Ovary (tissue), 9 donors: Measurements from ENCODE around the gene EGR1. TPM values are rescaled to one million over a fixed set of nuclear protein-coding genes. Genes with fewer than 3 reads are reported as not detected.

Experiments used
- DNase-seq, 5 donors: peaks; one replicate each; pipeline ENCODE4 v3.0.0-alpha.2; 2019 to 2020
- H3K27ac ChIP-seq, 2 donors: fragments of 200-600 bp; one replicate each; pipeline versions ENCODE4 v1.5.1 to v1.8.0; 2019 to 2022
- H3K27me3 ChIP-seq: fragments of 200-600 bp; one replicate; pipeline ENCODE4 v1.8.0; 2022
- H3K36me3 ChIP-seq: fragments of 200-600 bp; sonication (generic); one replicate; pipeline ENCODE4 v1.5.1; 2019
- H3K4me1 ChIP-seq: one replicate; pipeline ENCODE4 v1.8.1; 2013; ENCODE audit warnings: mild to moderate bottlenecking, moderate library complexity; ENCODE audit not compliant: insufficient read depth
- H3K4me3 ChIP-seq: fragments of 200-600 bp; sonication (generic); one replicate; pipeline ENCODE4 v1.5.1; 2017
- H3K9me3 ChIP-seq, 2 donors: fragments of 200-600 bp in 1 of 2; sonication (generic) in 1 of 2; one replicate each; pipeline versions ENCODE4 v1.5.1 to v1.8.1; 2013 to 2019; ENCODE audit warnings: mild to moderate bottlenecking in 1 of 2, moderate library complexity in 1 of 2
- EP300 ChIP-seq: sonication (generic); formaldehyde crosslinking; IDR thresholded peaks from one replicate; pipeline ENCODE4 v1.6.1; 2017; ENCODE audit warnings: antibody characterized with exemption
- WGBS, 3 donors: extraction: QIAGEN DNeasy Blood & Tissue Kit in 1 of 3; methylation state at CpG; one replicate each; pipeline versions ENCODE4 v1.1.5 to v1.1.7; 2013 to 2017; 5-methylcytosine and 5-hydroxymethylcytosine counted together
- intact Hi-C, 4 donors: fragments of 100-400 bp; cut with DNase I; formaldehyde crosslinking; loops; one replicate each; pipeline versions ENCODE4 v1.11.0 to v1.15.1; 2022 to 2023
- polyA plus RNA-seq, 2 donors: library from polyadenylated mRNA; stranded (reverse); fragments of 200-250 nt in 1 of 2; fragments of 350-450 nt in 1 of 2; fragmentation: Illumina TruSeq in 1 of 2; extraction: RNeasy Lipid Tissue Mini Kit (QIAGEN cat#74804) in 1 of 2; gene quantifications; one replicate each; pipeline ENCODE4 v1.2.3, GENCODE V29; 2013 to 2014
- small RNA-seq: library from RNA; depleted of rRNA; stranded (forward); fragments of <200 nt; gene quantifications from one replicate; pipeline ENCODE3, GENCODE V24; 2016
- total RNA-seq, 7 donors: library from RNA; depleted of rRNA in 2 of 7; stranded (reverse); fragments of >200 nt in 2 of 7; fragmentation: NEBNext Ultra II Directional in 3 of 7; extraction: Animal tissue kit (Norgen Biotek cat#: 25700) in 3 of 7; gene quantifications; one replicate each; pipeline versions ENCODE4 v1.1.0 to v1.2.4, GENCODE V29; 2016 to 2023
- TF ChIP-seq, protein P1 (sequence below), 3 donors: fragments of 450-650 bp in 2 of 3; fragments of 200-600 bp in 1 of 3; IDR thresholded peaks; one replicate each; pipeline versions ENCODE4 v1.5.1 to v1.8.0; 2016 to 2022; ENCODE audit warnings: antibody characterized with exemption in 3 of 3, mild to moderate bottlenecking in 1 of 3
- donor health status: DM: no; HTN: no; CAD: no; lungs with moderate emphysema.
- donor health status: DM: no; HTN: no; CAD: no.
- donor health status: Bipolar disorder and iron deficiency.
- donor health status: DM: yes; HTN: yes; CAD: no.
- donor health status: DM: no; HTN: no; CAD: no.
- donor health status: DM: yes; HTN: yes; CAD: no.

The EGR1 gene
- total and polyA plus RNA-seq, 9 donors, result 60.4 to 361 (median 123) TPM

GRCh38 chr5:138517437-138517836 is 52.2 kb downstream of the EGR1 start:
- intact Hi-C loops, result no loop called here
- WGBS, 3 donors, result 93 to 95% (median 94%) methylated on average over 4 of the region's 4 CpGs

More at GRCh38 chr5:138517437-138517836, 52.2 kb downstream of the EGR1 start:
- no peaks in the 10 kb centered on the region for H3K9me3 ChIP-seq
- no peaks in the 10 kb centered on the region for H3K36me3 ChIP-seq
- no peak for DNase-seq
- H3K27me3 ChIP-seq, result no peaks in the 10 kb centered on the region
- H3K4me3 ChIP-seq, result no peak overlapping the region
- H3K4me1 ChIP-seq, result no peaks in the 10 kb centered on the region
- H3K27ac ChIP-seq, result no peak overlapping the region
- no peak for TF ChIP-seq EP300
- TF ChIP-seq, protein P1, sequence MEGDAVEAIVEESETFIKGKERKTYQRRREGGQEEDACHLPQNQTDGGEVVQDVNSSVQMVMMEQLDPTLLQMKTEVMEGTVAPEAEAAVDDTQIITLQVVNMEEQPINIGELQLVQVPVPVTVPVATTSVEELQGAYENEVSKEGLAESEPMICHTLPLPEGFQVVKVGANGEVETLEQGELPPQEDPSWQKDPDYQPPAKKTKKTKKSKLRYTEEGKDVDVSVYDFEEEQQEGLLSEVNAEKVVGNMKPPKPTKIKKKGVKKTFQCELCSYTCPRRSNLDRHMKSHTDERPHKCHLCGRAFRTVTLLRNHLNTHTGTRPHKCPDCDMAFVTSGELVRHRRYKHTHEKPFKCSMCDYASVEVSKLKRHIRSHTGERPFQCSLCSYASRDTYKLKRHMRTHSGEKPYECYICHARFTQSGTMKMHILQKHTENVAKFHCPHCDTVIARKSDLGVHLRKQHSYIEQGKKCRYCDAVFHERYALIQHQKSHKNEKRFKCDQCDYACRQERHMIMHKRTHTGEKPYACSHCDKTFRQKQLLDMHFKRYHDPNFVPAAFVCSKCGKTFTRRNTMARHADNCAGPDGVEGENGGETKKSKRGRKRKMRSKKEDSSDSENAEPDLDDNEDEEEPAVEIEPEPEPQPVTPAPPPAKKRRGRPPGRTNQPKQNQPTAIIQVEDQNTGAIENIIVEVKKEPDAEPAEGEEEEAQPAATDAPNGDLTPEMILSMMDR (IDR thresholded peaks at IDR 0.05), result no peak

Small RNA genes lying within 50 kb of the gene (small RNA-seq; reads per million reads assigned to genes)
- gene AC113403.1, result not detected

Other genes with a start within 250 kb of the EGR1 start
- under 1 TPM in 5 of 7 donors, not detected in 2; 0.18 to 0.84 (median 0.32) TPM for gene GFRA3, start 190.9 kb upstream of the EGR1 start, total RNA-seq
- gene GFRA3, start 190.9 kb upstream of the EGR1 start, polyA plus RNA-seq, result 1 to 10 TPM in 1 of 2 donors, under 1 TPM in 1; 0.61 to 2.5 TPM
- under 1 TPM in 2 of 7 donors, not detected in 5; 0.13 to 0.23 TPM for gene CDC25C, start 133.7 kb upstream of the EGR1 start, total RNA-seq
- under 1 TPM; 0.06 to 0.30 TPM for gene CDC25C, start 133.7 kb upstream of the EGR1 start, polyA plus RNA-seq
- 10 to 100 TPM; 14.2 to 29.3 (median 19.9) TPM for gene FAM53C, start 127.2 kb upstream of the EGR1 start, total RNA-seq
- 10 to 100 TPM; 13.1 to 26.4 TPM for gene FAM53C, start 127.2 kb upstream of the EGR1 start, polyA plus RNA-seq
- gene KDM3B, start 112.8 kb upstream of the EGR1 start, total RNA-seq, result 10 to 100 TPM; 42.9 to 79.0 (median 71.4) TPM
- 10 to 100 TPM; 38.8 to 70.1 TPM for gene KDM3B, start 112.8 kb upstream of the EGR1 start, polyA plus RNA-seq
- 10 to 100 TPM in 1 of 7 donors, 1 to 10 TPM in 6; 3.5 to 11.4 (median 5.7) TPM for gene REEP2, start 26.4 kb upstream of the EGR1 start, total RNA-seq
- gene REEP2, start 26.4 kb upstream of the EGR1 start, polyA plus RNA-seq, result 1 to 10 TPM; 3.5 to 8.0 TPM
- gene ETF1, start 77.8 kb downstream of the EGR1 start, total RNA-seq, result 100 to 1,000 TPM in 1 of 7 donors, 10 to 100 TPM in 6; 41.3 to 106 (median 68.3) TPM
- 10 to 100 TPM; 29.3 to 70.0 TPM for gene ETF1, start 77.8 kb downstream of the EGR1 start, polyA plus RNA-seq
- 100 to 1,000 TPM; 147 to 340 (median 180) TPM for gene HSPA9, start 109.9 kb downstream of the EGR1 start, total RNA-seq
- gene HSPA9, start 109.9 kb downstream of the EGR1 start, polyA plus RNA-seq, result 100 to 1,000 TPM in 1 of 2 donors, 10 to 100 TPM in 1; 85.4 to 220 TPM